ENCODE results near the gene PHF5A. TPM values are rescaled to one million over a fixed set of nuclear protein-coding genes. Genes with fewer than 3 reads are reported as not detected.

The PHF5A gene
- total RNA-seq, 2 donors from 2014 or later = 69.2 to 77.4 TPM

- DNase-seq (no peak), ATAC-seq (replicated peaks in 1 of 2) (no peak)
- Mint-ChIP-seq H3K9me3 (no peaks in the 10 kb centered on the region), H3K4me3 (no peak overlapping the region), H3K27ac (no peak overlapping the region), H3K4me1 (ENCODE audit: low read depth) (no peaks in the 10 kb centered on the region), H3K36me3 (ENCODE audit: insufficient read depth in 2 of 2) (peaks cover 0 to 2% of the 10 kb centered on the region in 2 donors), H3K27me3 (ENCODE audit: low read depth) (no peaks in the 10 kb centered on the region)
Observed at GRCh38 chr22:41504397-41504796, 35.9 kb upstream of the PHF5A start.

GRCh38 chr22:41501209-41501608 lies 32.7 kb upstream of the PHF5A start:
- H3K36me3 Mint-ChIP-seq (ENCODE audit: insufficient read depth in 2 of 2) = no peaks in the 10 kb centered on the region
- no peaks in the 10 kb centered on the region for H3K4me1 Mint-ChIP-seq (ENCODE audit: low read depth)
- no peak overlapping the region for H3K4me3 Mint-ChIP-seq
- peak in 1 of 2 donors; percentile 27 for DNase-seq
- no peaks in the 10 kb centered on the region for H3K27me3 Mint-ChIP-seq (ENCODE audit: low read depth)
- peak; percentile 66 to 69 for ATAC-seq (replicated peaks in 1 of 2)
- no peak overlapping the region for H3K27ac Mint-ChIP-seq
- no peaks in the 10 kb centered on the region for H3K9me3 Mint-ChIP-seq

- Mint-ChIP-seq H3K9me3 (no peaks in the 10 kb centered on the region), H3K4me1 (ENCODE audit: low read depth) (no peaks in the 10 kb centered on the region), H3K4me3 (no peak overlapping the region), H3K27me3 (ENCODE audit: low read depth) (no peaks in the 10 kb centered on the region), H3K27ac (no peak overlapping the region), H3K36me3 (ENCODE audit: insufficient read depth in 2 of 2) (no peaks in the 10 kb centered on the region)
- no peak for ATAC-seq (replicated peaks in 1 of 2)
- no peak for DNase-seq
Observed at GRCh38 chr22:41500303-41500702, 31.8 kb upstream of the PHF5A start.

GRCh38 chr22:41499624-41500280 lies 31.3 kb upstream of the PHF5A start:
- no peak overlapping the region for H3K4me3 Mint-ChIP-seq
- no peaks in the 10 kb centered on the region for H3K4me1 Mint-ChIP-seq (ENCODE audit: low read depth)
- no peak overlapping the region for H3K27ac Mint-ChIP-seq
- ATAC-seq (replicated peaks in 1 of 2) (no peak), DNase-seq (no peak)
- no peaks in the 10 kb centered on the region for H3K9me3 Mint-ChIP-seq
- no peaks in the 10 kb centered on the region for H3K36me3 Mint-ChIP-seq (ENCODE audit: insufficient read depth in 2 of 2)
- no peaks in the 10 kb centered on the region for H3K27me3 Mint-ChIP-seq (ENCODE audit: low read depth)

- Mint-ChIP-seq H3K27ac (no peak overlapping the region), H3K4me1 (ENCODE audit: low read depth) (no peaks in the 10 kb centered on the region), H3K4me3 (no peak overlapping the region), H3K36me3 (ENCODE audit: insufficient read depth in 2 of 2) (no peaks in the 10 kb centered on the region), H3K9me3 (no peaks in the 10 kb centered on the region), H3K27me3 (ENCODE audit: low read depth) (no peaks in the 10 kb centered on the region)
- DNase-seq (no peak), ATAC-seq (replicated peaks in 1 of 2) (no peak)
Observed at GRCh38 chr22:41498303-41498835, 29.9 kb upstream of the PHF5A start.

- no peaks in the 10 kb centered on the region for H3K27me3 Mint-ChIP-seq (ENCODE audit: low read depth)
- no peaks in the 10 kb centered on the region for H3K4me1 Mint-ChIP-seq (ENCODE audit: low read depth)
- no peak overlapping the region for H3K27ac Mint-ChIP-seq
- DNase-seq = no peak
- H3K4me3 Mint-ChIP-seq = no peak overlapping the region
- no peak for ATAC-seq (replicated peaks in 1 of 2)
- no peaks in the 10 kb centered on the region for H3K9me3 Mint-ChIP-seq
- H3K36me3 Mint-ChIP-seq (ENCODE audit: insufficient read depth in 2 of 2) = peaks cover 0 to 3% of the 10 kb centered on the region in 2 donors
Observed at GRCh38 chr22:41491374-41492100, 23.0 kb upstream of the PHF5A start.

DNA sequence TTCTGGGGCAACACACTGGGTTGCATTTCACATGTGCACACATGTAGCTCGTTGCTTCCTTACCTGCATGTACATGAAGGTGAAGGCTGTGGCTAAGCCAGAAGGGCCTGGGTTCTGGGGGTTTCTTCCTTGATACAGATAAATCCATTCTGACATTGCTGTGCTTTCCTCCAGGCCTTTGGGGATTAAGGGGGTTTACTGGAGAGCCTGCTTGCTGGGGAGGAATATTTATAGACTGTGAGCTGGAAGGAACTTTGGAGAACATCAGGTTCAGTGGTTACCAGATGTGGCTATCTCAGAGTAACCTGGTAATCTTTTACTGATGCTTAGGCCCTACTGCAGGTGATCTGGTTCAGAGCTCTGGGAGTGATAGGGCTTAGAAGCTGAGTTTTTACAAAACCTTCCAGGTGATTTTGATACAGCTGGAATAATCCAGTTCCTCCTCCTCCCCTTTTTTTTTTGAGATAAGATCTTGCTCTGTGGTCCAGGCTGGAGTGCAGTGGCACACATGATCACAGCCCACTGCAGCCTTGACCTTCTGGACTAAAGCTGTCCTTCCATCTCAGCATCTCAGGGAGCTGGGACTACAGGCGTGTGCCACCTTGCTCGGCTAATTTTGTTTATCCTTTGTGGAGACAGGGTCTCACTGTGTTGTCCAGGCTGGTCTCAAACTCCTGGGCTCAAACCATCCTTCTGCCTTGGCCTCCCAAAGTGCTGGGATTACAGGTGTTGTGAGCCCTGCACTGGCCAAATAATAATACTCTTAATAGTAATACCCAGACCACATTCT lies 20.3 kb upstream of the PHF5A start:
- peaks cover 8% of the 10 kb centered on the region for H3K4me1 Mint-ChIP-seq (ENCODE audit: low read depth)
- H3K27me3 Mint-ChIP-seq (ENCODE audit: low read depth) = no peaks in the 10 kb centered on the region
- peaks cover 0 to 3% of the 10 kb centered on the region in 2 donors for H3K36me3 Mint-ChIP-seq (ENCODE audit: insufficient read depth in 2 of 2)
- no peaks in the 10 kb centered on the region for H3K9me3 Mint-ChIP-seq
- DNase-seq = no peak
- no peak overlapping the region for H3K27ac Mint-ChIP-seq
- ATAC-seq (replicated peaks in 1 of 2) = no peak
- H3K4me3 Mint-ChIP-seq = no peak overlapping the region

GRCh38 chr22:41488076-41488475 lies 19.6 kb upstream of the PHF5A start:
- no peaks in the 10 kb centered on the region for H3K27me3 Mint-ChIP-seq (ENCODE audit: low read depth)
- peaks cover 10% of the 10 kb centered on the region for H3K4me1 Mint-ChIP-seq (ENCODE audit: low read depth)
- ATAC-seq (replicated peaks in 1 of 2) (no peak), DNase-seq (no peak)
- H3K9me3 Mint-ChIP-seq = no peaks in the 10 kb centered on the region
- H3K4me3 Mint-ChIP-seq = no peak overlapping the region
- H3K27ac Mint-ChIP-seq = no peak overlapping the region
- H3K36me3 Mint-ChIP-seq (ENCODE audit: insufficient read depth in 2 of 2) = peaks cover 0 to 3% of the 10 kb centered on the region in 2 donors

- no peaks in the 10 kb centered on the region for H3K9me3 Mint-ChIP-seq
- DNase-seq (no peak), ATAC-seq (replicated peaks in 1 of 2) (no peak)
- peaks cover 14% of the 10 kb centered on the region for H3K4me1 Mint-ChIP-seq (ENCODE audit: low read depth)
- H3K27ac Mint-ChIP-seq = no peak overlapping the region
- peaks cover 0 to 3% of the 10 kb centered on the region in 2 donors for H3K36me3 Mint-ChIP-seq (ENCODE audit: insufficient read depth in 2 of 2)
- no peaks in the 10 kb centered on the region for H3K27me3 Mint-ChIP-seq (ENCODE audit: low read depth)
- no peak overlapping the region for H3K4me3 Mint-ChIP-seq
Observed at GRCh38 chr22:41487037-41487935, 18.8 kb upstream of the PHF5A start.

- DNase-seq = no peak
- no peak for ATAC-seq (replicated peaks in 1 of 2)
- Mint-ChIP-seq H3K27ac (no peak overlapping the region), H3K9me3 (no peaks in the 10 kb centered on the region), H3K36me3 (ENCODE audit: insufficient read depth in 2 of 2) (peaks cover 0 to 3% of the 10 kb centered on the region in 2 donors), H3K4me3 (no peak overlapping the region), H3K4me1 (ENCODE audit: low read depth) (peaks cover 28% of the 10 kb centered on the region), H3K27me3 (ENCODE audit: low read depth) (no peaks in the 10 kb centered on the region)
Observed at GRCh38 chr22:41485033-41485432, 16.5 kb upstream of the PHF5A start.

- DNase-seq (no peak), ATAC-seq (replicated peaks in 1 of 2) (no peak)
- Mint-ChIP-seq H3K4me3 (no peak overlapping the region), H3K27ac (no peak overlapping the region), H3K36me3 (ENCODE audit: insufficient read depth in 2 of 2) (peaks cover 0 to 3% of the 10 kb centered on the region in 2 donors), H3K4me1 (ENCODE audit: low read depth) (peaks cover 38% of the 10 kb centered on the region), H3K27me3 (ENCODE audit: low read depth) (no peaks in the 10 kb centered on the region), H3K9me3 (no peaks in the 10 kb centered on the region)
Observed at GRCh38 chr22:41482319-41482935, 13.9 kb upstream of the PHF5A start.

GRCh38 chr22:41481925-41482318 lies 13.4 kb upstream of the PHF5A start:
- no peak overlapping the region for H3K4me3 Mint-ChIP-seq
- ATAC-seq (replicated peaks in 1 of 2) = no peak
- H3K4me1 Mint-ChIP-seq (ENCODE audit: low read depth) = peaks cover 38% of the 10 kb centered on the region
- DNase-seq = no peak
- no peaks in the 10 kb centered on the region for H3K27me3 Mint-ChIP-seq (ENCODE audit: low read depth)
- no peaks in the 10 kb centered on the region for H3K9me3 Mint-ChIP-seq
- peaks cover 0 to 3% of the 10 kb centered on the region in 2 donors for H3K36me3 Mint-ChIP-seq (ENCODE audit: insufficient read depth in 2 of 2)
- H3K27ac Mint-ChIP-seq = no peak overlapping the region
